ENCODE measurements around the gene PRAMEF25.
"Not testable (repeated sequence)": the region's sequence is repeated elsewhere in the genome, so short reads cannot be mapped to it uniquely, and the experiment has no call there.

Gene PRAMEF25

DNA sequence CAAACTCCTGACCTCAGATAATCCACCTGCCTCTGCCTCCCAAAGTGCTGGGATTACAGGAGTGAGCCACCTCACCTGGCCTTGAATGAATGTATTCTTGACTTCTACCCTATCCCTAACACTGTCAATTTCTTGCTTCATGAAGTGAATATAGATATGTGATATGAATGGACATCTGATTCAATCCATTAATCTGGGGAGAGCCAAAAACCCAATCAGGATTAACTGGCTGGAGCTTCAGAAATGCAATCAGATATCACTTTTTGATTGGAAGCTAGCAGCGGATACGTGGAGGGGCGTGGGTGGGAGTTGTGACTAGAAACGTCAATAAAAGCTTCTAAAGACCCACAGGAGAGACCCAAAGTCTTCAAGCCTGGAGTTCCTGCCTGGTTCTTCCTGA is at the start of gene PRAMEF25:
PRAMEF25 (plus strand) TSS at position 301 of the 400 bp plus-strand sequence. CDS start 2,920 bp downstream, outside the sequence.
- DNase-seq = not testable (repeated sequence)

DNA sequence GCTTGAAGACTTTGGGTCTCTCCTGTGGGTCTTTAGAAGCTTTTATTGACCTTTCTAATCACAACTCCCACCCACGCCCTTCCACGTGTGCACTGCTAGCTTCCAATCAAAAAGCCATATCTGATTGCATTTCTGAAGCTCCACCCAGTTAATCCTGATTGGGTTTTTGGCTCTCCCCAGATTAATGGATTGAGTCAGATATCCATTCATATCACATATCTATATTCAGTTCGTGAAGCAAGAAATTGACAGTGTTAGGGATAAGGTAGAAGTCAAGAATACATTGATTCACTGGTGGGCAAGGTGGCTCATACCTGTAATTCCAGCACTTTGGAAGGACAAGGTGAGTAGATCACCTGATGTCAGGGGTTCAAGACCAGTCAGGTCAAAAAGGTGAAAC is 14.1 kb upstream of the PRAMEF25 start, which contains the start of gene PRAMEF27:
PRAMEF27 (minus strand) TSS at position 101 of the 400 bp plus-strand sequence. CDS start 2,916 bp downstream, outside the sequence.
- DNase-seq = not testable (repeated sequence)

DNA sequence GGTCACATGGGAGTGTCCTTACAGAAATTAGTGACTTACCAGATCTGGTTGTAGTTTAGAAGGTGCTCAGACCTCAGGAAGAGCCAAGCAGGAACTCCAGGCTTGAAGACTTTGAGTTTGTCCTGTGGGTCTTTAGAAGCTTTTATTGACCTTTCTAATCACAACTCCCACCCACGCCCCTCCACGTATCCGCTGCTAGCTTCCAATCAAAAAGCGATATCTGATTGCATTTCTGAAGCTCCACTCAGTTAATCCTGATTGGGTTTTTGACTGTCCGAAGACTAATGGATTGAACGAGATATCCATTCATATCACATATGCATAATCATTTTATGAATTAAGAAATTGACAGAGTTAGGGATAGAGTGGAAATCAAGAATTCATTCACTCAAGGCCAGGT is 46.2 kb downstream of the PRAMEF25 start, which contains the start of gene HNRNPCL2:
HNRNPCL2 (minus strand) TSS at position 101 of the 400 bp plus-strand sequence. CDS start 454 bp downstream, outside the sequence.
- not testable (repeated sequence) for DNase-seq
